Measurements from ENCODE around the gene KRTDAP.

The KRTDAP gene

DNA sequence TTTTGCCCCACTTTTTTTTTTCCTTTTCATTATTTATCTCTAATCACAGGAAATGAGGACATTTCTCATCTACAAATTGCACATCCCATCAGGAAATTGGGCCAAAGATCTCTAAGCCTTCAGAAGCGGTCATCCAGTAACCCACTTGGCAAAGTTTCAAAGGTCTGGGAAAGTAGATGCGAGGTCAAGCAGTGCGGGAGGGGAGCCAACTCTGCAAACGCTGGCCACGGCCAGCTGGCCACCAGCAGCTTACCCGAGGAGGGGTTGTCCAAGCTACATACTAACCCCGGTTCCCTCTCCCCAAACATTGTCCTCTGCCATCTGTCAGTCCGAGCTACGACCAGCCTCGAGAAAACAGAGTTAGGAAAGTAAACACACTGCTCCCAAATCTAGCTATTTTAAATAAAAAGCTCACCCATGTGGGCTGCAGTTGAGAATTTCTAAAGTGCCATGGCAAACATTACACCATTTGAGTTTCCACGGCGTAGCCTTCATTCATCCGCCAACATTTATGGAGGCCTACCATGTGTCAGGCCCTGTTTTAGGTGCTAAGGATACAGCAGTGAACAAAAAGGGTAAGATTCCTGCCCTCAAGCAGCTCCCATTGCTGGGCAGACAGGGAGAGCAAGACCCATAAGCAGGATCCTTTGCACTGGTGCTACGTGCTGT lies 30.7 kb downstream of the KRTDAP start:
- no peak overlapping the region for H3K4me3 ChIP-seq (ENCODE audit: low read depth, low read length)
- no peak for DNase-seq (ENCODE audit: low read depth)

DNA sequence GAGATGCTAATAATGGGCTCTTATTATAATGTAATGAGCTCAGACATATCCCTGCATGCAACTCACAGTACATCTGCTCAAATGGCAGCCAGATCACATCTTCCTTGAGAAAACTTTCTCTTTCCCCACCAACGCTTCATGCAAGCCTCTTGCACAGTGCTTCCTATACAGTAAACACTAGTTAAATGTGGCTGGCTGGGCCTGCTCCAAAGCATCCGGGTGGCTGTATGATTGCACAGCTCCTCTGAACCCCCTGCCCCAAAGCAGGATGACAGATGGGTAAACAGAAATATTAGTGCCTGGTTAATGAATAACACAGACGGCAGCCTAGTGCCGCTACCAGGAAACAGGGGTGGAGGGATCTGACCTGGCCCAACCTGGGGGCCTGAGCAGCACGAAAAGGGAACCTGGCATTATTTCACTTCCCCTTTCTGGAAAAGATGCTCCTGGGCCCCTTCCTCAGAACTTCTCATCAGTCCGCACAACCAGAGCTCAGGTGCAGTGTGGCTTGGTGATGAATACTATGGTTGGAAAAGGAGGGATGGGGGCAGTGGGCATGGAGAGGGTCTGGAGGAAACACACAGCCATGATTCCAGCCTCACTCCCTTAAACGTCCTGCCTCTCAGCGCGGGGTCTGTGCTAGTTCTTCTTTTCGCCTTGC lies 31.4 kb downstream of the KRTDAP start:
- no peak for DNase-seq (ENCODE audit: low read depth)
- no peak overlapping the region for H3K4me3 ChIP-seq (ENCODE audit: low read depth, low read length)

DNA sequence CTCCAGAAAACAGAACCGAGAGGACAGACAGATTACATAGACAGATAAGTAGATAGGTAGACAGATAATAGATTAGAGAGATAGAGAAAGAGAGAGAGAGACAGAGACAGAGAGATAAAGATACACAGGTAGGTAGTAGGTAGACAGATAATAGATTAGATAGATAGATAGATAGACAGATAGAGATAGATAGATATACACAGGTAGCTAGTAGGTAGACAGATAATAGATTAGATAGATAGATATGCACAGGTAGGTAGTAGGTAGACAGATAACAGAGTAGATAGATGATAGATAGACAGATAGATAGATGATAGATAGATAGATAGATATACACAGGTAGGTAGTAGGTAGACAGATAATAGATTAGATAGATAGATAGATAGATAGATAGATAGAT lies 32.1 kb downstream of the KRTDAP start:
- DNase-seq (ENCODE audit: low read depth): no peak
- no peak overlapping the region for H3K4me3 ChIP-seq (ENCODE audit: low read depth, low read length)

DNA sequence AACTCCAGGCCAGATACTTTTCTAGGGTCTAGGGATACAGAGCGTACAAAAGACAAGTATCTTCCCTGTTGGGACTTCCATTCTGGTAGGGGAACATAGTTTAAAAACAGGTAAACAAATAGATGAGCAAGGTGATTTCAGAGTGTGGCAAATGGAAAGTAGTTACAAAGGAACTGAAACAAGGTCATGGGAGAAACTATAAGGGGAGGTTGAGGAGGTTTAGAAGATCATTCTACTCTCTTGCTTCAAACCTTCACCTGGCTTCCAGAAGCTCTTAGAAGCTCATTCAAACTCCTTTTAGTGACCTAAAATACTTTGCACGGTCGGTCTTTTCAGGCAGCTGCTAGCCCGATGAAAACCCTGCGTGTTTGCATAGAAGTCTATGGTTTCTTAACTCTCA lies 33.1 kb downstream of the KRTDAP start:
- H3K4me3 ChIP-seq (ENCODE audit: low read depth, low read length): no peak overlapping the region
- no peak for DNase-seq (ENCODE audit: low read depth)

DNA sequence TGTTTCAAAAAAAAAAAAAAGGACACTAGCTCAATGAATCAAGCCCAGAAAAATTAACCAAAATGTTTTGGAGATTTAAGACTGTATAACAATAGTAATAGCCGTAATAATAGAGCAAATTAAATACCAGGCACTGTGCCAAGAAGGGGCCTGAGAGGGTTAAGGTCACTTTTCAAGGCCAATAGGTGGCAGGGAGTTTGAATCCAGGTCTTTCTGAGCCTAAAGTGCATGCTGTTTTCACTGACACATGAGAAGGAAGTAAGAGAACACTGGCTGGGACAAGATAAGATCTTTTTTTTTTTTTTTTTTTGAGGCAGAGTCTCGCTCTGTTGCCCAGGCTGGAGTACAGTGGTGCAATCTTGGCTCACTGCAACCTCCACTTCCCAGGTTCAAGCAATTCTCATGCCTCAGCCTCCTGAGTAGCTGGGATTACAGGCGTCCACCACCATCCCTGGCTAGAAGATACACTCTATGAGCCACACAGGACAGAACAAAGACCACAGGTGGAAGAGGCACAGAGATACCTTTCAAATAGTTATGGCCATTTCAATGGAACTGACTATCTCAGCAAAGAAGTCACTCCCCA lies 34.6 kb downstream of the KRTDAP start:
- DNase-seq (ENCODE audit: low read depth): no peak
- H3K4me3 ChIP-seq (ENCODE audit: low read depth, low read length): no peak overlapping the region

DNA sequence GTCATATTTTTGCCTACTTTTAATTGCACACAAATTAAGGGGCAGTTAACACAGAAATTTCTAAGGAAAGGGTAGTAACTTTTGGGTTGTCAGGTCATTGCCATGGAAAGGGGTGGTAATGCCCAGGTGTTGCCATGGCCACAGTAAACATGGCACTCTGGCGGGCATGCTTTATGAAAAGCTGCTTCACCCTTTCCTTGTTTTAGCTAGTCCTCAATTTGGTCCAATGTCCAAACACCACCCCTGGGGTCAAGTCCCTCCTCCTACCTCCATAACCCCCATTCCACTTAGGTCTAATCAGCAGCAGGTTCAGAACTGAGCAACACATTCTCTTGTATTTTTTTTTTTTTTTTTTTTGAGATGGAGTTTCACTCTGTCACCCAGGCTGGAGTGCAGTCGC lies 35.6 kb downstream of the KRTDAP start:
- H3K4me3 ChIP-seq (ENCODE audit: low read depth, low read length): no peak overlapping the region

DNA sequence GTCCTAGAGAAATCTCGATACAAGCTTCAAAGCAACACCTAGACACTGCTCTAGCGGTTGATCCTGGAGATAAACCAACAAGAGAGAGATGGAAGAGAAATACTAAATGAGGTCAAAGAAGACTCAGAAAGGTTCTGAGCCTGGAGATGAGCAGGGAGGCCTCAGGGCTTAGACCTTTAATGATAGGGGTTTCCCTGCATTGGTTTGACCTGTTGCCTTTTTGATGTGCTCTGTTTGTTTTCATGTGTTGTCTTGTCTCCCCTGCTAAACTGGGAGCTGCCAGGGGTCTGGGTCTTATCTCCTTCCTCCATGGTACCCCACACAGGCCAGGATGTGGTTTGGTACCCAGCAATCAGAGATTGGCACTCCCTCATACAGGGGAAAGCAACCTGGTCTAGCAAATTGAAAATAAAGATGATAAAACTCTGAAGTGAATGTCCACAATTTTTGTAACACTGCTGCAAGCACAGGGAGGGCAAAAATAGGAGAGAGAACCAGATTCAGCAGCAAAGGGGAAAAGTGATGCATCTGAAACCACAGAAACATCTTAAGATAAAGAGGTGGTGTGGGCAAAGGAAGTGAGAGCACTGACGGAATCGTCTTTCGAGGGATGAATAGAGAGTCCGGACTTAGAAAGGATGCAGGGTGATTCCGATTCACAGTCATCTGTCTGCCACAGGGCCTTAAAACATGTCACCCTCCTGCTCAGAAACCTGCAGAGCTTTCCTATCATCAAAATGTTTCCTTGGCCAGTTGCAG lies 38.7 kb downstream of the KRTDAP start:
- H3K4me3 ChIP-seq (ENCODE audit: low read depth, low read length): no peak overlapping the region
- DNase-seq (ENCODE audit: low read depth): no peak

More for the DNA sequence above, 35.6 kb downstream of the KRTDAP start:
- no peak for DNase-seq (ENCODE audit: low read depth)

DNA sequence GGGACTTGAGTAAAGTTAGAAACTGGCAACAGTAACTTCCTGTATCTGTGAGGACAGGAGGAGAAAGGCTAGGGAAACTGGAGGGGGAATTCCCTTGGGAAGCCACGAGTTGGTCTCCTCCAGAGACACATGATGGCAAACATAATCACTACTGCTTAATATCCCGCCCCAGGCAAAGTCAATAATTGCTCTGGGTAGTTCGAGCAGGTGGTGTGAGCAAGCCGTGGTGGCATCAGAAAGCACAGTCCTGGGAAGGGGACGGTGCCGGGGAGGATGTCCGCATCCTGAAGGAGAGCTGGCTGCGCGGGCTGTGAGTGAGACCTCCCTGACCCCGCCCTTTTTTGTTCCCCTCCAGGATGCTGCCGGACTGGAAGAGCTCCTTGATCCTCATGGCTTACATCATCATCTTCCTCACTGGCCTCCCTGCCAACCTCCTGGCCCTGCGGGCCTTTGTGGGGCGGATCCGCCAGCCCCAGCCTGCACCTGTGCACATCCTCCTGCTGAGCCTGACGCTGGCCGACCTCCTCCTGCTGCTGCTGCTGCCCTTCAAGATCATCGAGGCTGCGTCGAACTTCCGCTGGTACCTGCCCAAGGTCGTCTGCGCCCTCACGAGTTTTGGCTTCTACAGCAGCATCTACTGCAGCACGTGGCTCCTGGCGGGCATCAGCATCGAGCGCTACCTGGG lies 40.8 kb downstream of the KRTDAP start:
- DNase-seq (ENCODE audit: low read depth): no peak
- H3K4me3 ChIP-seq (ENCODE audit: low read depth, low read length): no peak overlapping the region

DNA sequence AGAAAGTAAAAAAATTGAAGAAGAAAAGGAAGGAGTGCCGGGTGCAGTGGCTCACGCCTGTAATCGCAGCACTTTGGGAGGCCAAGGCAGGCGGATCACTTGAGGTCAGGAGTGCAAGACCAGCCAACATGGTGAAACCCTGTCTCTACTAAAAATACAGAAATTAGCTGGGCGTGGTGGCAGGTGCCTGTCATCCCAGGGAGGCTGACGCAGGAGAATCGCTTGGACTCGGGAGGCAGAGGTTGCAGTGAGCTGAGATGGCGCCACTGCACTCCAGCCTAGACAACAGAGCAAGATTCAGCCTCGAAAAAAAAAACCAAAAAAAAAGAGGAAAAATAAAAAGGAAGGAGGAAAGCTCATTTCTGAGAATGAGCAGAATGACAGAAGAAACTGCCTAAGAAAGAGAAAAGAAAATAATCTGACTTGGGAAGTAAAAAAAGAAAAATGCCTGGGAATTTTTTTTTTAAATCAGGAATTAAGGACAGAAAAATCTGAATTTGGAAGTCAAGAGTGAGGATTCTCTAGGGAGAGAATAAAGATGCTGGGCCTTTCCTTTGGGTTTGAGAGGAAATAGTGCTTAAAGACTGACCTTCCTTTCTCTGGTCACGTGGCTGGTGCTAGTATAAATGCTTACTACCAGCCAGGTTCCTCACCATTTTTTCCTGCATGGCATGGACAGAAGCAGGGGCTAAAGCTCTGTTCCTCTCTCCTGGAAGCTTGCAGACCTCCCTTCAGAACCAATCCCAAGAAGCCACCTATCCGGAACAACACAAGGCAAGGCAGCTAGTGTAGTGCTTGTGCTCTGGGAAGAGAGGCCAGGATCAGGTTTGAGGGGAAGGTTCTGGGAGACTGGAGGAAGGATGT lies 42.4 kb downstream of the KRTDAP start, which contains the start of gene FFAR2:
TSS of gene FFAR2 (plus strand) at position 652 of the 864 bp plus-strand sequence. CDS start 1,458 bp downstream, outside the sequence.
- no peak within 1 kb of the TSS for H3K4me3 ChIP-seq (ENCODE audit: low read depth, low read length)
- no peak for DNase-seq (ENCODE audit: low read depth)

DNA sequence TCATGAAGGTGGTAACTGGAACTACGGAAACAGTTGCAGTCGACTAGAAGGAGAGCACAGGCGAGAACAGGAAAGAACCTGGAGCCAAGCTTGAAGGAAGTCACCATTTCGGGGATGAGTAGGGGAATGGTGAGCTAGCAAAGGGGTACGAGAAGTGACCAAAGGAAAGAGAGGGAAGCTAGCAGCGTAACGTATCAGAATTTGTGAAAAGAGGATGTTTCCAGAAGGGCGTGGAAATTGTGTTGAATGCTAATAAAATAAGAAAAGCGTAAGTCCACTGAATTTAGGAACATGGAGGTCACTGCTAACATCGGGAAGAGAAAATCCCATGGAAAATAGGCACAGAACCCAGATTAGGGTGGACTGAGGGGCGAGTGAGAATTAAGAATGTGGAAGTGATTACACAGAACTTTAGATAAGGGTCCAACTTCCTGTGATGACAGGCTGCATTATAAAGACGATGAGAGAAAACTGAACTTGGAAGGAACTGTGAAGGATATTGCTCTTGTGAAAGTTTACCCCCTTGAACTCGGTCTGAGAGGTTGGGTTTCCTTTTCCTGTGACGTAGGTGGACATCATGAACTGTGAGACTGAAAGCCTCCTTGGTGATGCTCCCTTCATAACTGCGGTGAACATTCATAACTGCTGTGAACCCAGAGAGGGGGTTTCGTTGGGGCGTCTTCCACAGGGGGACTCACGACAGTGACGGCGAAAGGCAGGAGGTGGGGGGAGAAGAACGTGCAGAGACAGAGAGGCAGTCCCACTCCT lies 44.3 kb downstream of the KRTDAP start:
- no peak overlapping the region for H3K4me3 ChIP-seq (ENCODE audit: low read depth, low read length)
- DNase-seq (ENCODE audit: low read depth): no peak

DNA sequence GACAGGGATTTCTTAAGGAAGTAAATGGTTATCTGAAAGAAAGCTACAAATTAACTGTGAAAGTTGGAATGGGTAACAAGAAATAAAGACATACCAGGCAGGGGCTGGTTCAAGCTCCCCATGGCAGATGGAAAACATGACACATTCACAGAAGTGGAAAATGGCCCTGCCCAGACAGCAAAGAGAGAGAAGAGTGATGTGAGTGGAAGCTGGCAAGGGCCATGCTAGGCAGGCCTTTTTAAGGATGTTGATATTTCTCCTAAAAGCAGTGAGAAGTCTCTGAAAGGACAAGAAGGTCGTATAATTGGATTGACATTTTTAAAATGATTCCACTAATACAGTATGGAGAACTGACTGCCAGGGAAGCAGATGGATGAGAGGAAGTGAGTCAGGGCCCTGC lies 45.5 kb downstream of the KRTDAP start:
- DNase-seq (ENCODE audit: low read depth): no peak
- no peak overlapping the region for H3K4me3 ChIP-seq (ENCODE audit: low read depth, low read length)

DNA sequence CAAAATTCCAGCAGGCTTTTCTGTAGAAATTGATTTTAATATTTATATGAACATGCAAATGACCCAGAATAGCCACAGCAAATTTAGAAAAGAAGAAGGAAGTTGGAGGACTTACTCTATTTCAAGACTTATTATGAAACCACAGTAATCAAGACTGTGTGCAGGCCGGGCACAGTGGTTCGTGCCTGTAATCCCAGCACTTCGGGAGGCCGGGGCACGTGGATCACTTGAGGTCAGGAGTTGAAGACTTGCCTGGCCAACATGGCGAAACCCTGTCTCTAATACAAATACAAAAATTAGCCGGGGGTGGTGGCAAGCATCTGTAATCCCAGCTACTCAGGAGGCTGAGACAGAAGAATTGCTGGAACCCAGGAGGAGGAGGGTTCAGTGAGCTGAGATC lies 48.2 kb downstream of the KRTDAP start:
- no peak for DNase-seq (ENCODE audit: low read depth)

DNA sequence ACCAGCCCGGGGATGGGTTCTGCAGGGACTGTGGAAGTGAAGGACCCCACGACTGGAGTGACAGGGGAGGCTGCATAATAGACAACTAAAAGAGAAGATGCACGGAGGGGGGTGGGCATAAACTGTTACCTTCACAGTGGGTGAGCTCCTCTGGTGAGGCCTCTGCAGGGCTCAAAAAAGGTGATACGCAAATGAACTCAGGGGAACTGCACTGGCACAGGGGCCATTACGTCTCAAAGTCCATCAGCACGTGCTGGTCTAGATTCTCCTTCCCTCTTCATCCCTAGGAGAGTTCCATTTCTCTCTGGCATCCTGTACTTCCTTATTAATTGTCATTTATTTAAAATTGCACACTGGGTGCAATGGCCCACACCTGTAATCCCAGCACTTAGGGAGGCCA lies 50.3 kb downstream of the KRTDAP start:
- H3K4me3 ChIP-seq (ENCODE audit: low read depth, low read length): no peak overlapping the region
- DNase-seq (ENCODE audit: low read depth): no peak

More for the DNA sequence above, 48.2 kb downstream of the KRTDAP start:
- H3K4me3 ChIP-seq (ENCODE audit: low read depth, low read length): no peak overlapping the region

DNA sequence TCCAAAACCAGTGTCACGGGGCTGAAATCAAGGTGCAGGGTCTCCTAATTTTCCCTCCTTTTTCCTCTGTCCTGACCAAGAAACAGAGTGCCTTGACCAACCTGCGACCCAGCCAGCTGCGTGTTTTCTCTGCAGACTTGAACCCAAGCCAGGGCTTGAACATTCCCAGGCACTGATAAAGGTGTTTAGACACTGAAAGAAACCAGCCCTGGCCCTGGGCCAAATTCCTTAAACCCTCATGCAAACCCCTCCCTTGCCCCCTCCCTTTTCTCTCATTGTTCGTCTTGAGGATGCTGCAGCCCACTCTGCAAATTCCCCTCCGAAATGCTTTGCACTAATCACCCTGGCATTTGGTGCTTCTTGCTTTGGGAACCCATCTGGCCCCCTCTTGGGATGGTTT lies 51.7 kb downstream of the KRTDAP start:
- DNase-seq (ENCODE audit: low read depth): no peak
- no peak overlapping the region for H3K4me3 ChIP-seq (ENCODE audit: low read depth, low read length)

DNA sequence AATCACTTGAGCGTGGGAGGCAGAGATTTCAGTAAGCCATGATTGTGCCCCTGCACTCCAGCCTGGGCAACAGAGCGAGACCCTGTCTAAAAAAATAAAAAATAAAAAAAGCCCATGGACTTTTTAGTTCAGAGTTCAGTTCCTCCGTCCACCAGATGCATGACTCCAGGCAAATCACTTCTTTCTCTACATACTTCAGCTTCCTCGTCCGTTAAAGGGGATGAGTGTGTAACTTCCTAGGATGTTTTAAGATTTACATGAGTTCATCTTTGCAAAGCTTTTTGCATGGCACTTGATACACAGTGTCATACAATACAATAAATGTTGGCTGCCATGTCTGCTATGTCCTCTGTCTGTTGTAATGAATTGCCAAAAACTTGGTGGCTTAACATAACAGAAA lies 52.2 kb downstream of the KRTDAP start:
- no peak overlapping the region for H3K4me3 ChIP-seq (ENCODE audit: low read depth, low read length)
- no peak for DNase-seq (ENCODE audit: low read depth)

DNA sequence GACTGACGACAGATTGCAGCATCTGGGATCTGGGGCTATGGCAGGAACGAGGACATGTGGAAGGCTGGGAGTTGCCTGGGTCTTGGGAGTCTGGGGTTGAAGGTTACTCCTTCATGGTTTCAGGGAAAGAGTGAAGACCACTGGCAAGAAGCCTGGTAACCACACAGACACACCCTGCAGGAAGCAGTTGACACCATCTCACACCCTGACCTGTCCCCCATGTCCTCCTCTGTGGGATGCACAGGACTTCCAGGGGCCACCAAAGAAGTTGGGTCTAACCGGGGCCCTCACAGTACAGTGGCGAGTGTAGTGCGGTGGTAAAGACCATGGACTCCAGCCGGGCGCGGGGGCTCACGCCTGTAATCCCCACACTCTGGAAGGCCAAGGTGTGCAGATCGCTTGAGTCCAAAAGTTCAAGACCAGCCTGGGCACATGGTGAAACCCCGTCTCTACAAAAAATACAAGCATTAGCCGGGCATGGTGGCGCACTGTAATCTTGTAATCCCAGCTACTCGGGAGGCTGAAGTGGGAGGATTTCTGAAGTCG lies 52.8 kb downstream of the KRTDAP start:
- DNase-seq (ENCODE audit: low read depth): no peak
- no peak overlapping the region for H3K4me3 ChIP-seq (ENCODE audit: low read depth, low read length)
